ENCODE measurements around the gene ATP12A. TPM values are rescaled to one million over a fixed set of nuclear protein-coding genes. Genes with fewer than 3 reads are reported as not detected.

The ATP12A gene
- not detected for polyA plus RNA-seq (2012; ENCODE audit: insufficient read length, low read depth)

DNA sequence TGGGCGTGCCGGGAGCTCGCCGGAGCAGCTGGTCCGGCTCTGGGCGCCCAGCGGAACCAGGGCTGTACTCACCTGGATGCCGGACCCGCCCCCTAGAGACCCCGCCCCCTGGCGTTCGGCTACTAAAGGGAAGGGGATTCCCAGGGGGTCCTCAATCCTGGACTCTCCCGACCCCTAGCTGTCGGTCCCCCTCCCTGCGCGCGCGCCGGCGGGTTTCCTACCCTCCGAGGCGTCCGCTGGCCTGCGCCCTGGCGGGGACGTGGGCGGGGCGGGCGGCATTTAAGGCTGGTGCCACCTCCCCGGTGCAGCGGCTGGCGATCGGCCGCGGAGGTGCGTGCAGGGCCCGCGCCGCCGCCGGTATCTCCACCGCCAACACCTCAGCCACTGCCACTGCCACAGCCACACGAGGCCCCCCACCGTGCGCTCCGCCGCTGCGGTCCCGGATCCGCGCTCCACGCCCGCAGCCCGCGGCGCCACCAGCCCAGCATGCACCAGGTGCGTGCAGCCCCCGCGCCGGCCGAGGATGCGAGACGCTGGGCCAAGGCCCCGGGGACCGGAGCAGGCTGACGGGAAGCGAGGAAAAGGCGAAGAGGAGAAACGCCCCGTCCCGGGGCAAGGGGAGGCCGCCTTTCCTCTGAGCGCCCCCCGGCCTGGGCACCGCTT is at the start of gene ATP12A:
ATP12A (plus strand) TSS at position 151 of the 663 bp plus-strand sequence; CDS start at position 487, 336 bp downstream.
- TF ChIP-seq, protein P1, sequence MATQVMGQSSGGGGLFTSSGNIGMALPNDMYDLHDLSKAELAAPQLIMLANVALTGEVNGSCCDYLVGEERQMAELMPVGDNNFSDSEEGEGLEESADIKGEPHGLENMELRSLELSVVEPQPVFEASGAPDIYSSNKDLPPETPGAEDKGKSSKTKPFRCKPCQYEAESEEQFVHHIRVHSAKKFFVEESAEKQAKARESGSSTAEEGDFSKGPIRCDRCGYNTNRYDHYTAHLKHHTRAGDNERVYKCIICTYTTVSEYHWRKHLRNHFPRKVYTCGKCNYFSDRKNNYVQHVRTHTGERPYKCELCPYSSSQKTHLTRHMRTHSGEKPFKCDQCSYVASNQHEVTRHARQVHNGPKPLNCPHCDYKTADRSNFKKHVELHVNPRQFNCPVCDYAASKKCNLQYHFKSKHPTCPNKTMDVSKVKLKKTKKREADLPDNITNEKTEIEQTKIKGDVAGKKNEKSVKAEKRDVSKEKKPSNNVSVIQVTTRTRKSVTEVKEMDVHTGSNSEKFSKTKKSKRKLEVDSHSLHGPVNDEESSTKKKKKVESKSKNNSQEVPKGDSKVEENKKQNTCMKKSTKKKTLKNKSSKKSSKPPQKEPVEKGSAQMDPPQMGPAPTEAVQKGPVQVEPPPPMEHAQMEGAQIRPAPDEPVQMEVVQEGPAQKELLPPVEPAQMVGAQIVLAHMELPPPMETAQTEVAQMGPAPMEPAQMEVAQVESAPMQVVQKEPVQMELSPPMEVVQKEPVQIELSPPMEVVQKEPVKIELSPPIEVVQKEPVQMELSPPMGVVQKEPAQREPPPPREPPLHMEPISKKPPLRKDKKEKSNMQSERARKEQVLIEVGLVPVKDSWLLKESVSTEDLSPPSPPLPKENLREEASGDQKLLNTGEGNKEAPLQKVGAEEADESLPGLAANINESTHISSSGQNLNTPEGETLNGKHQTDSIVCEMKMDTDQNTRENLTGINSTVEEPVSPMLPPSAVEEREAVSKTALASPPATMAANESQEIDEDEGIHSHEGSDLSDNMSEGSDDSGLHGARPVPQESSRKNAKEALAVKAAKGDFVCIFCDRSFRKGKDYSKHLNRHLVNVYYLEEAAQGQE (IDR thresholded peaks at IDR 0.05; ENCODE audit: insufficient read depth in 1 of 2, low read depth in 2 of 2, low read length in 2 of 2) = no peak
- no peak for TF ChIP-seq TAF1 (IDR thresholded peaks at IDR 0.05; ENCODE audit: borderline replicate concordance, insufficient read depth, low read length)
- no peak for TF ChIP-seq POLR2AphosphoS5 (IDR thresholded peaks at IDR 0.05; ENCODE audit: low read depth, low read length)
- TF ChIP-seq SIN3A (IDR thresholded peaks at IDR 0.05; ENCODE audit: borderline replicate concordance, insufficient read depth, low read length) = no peak
- no peak for TF ChIP-seq FOXP2 (optimal IDR thresholded peaks at IDR 0.05; ENCODE audit: borderline replicate concordance, extremely low read depth, extremely low read length, insufficient read depth)

DNA sequence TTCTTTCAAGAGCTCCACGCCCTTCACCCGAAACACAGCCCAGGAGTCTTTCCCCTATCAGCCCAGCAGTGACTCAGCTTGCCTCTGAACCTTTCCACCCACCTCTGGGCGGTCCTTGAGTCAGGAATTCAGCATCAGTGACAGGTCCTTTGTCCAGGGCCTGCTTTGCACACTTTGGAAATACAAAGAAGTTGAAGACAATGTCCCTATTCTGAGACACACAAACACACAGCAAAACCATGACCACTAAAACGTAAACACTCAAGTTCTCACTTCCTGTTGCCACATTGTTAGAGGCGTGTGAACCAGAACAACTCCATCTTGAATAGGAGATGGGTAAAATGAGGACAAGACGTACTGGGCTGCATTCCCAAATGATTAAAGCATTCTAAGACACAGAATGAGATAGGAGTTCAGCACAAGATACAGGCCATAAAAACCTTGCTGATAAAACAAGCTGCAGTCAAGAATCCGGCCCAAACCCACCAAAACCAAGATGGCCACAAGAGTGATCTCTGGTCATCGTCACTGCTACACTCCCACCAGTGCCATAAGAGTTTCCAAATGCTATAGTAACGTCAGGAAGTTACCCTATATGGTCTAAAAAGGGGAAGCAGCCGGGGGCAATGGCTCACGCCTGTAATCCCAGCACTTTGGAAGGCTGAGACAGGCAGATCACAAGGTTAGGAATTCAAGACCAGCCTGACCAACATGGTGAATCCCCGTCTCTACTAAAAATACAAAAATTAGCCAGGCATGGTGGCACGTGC is 49.2 kb upstream of the ATP12A start:
- TF ChIP-seq SIN3A (IDR thresholded peaks at IDR 0.05; ENCODE audit: borderline replicate concordance, insufficient read depth, low read length) (no peak), FOXP2 (optimal IDR thresholded peaks at IDR 0.05; ENCODE audit: borderline replicate concordance, extremely low read depth, extremely low read length, insufficient read depth) (no peak), TAF1 (IDR thresholded peaks at IDR 0.05; ENCODE audit: borderline replicate concordance, insufficient read depth, low read length) (no peak), POLR2AphosphoS5 (IDR thresholded peaks at IDR 0.05; ENCODE audit: low read depth, low read length) (no peak)
- TF ChIP-seq, protein P1 (IDR thresholded peaks at IDR 0.05; ENCODE audit: insufficient read depth in 1 of 2, low read depth in 2 of 2, low read length in 2 of 2) = no peak

DNA sequence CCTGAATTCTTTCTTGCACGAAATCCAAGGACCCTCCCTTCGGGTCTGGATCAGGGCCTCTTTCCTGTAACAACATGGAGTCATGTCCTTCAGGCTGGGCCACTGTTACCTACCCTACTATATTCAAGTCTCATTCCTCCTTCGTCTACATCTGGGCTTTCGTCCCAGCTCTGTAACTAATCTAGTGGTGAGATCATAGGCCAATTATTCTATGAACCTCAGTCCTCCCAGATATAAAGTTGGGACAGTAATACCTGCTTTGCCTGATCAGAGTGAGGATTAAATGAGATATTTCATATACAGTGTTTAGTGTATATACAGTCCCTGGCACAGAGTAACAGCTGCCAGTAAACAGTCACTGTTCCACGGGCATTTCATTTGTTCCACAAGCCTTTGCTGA is 48.3 kb upstream of the ATP12A start:
- TF ChIP-seq, protein P1 (IDR thresholded peaks at IDR 0.05; ENCODE audit: insufficient read depth in 1 of 2, low read depth in 2 of 2, low read length in 2 of 2) = no peak
- TF ChIP-seq FOXP2 (optimal IDR thresholded peaks at IDR 0.05; ENCODE audit: borderline replicate concordance, extremely low read depth, extremely low read length, insufficient read depth) = no peak

DNA sequence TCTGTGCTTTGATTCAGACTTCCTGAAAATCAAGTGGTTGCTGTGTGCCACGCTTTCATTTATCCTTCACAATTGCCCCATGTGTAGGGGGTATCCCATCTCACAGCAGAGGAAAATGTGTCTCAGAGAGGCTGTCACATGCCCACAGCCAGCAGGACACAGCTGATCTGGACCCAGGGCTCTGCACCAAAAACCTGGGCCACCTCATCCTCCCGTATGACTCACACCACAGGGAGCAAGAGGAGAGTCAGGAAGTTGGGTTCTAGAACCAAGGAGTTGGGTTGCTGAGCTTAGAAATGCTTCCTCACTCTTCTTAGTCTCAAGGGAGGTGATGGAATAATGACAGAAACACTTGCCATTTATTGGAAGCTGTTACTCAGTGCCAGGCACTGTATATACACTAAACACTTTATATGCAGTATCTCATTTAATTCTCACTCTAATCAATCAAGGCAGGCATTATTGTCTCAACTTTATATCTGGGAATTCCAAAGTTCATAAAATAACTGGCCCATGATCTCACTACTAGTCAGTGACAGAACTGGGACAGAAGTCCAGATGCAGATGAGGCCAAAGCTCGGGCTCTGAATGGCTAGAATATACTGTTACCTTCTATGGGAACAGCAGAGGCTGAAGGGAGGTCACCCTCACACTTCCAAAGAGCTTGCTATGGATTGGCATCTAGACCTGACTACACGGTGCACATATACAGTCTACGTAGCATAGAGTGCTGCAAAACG is 47.7 kb upstream of the ATP12A start:
- no peak for TF ChIP-seq TAF1 (IDR thresholded peaks at IDR 0.05; ENCODE audit: borderline replicate concordance, insufficient read depth, low read length)
- no peak for TF ChIP-seq POLR2AphosphoS5 (IDR thresholded peaks at IDR 0.05; ENCODE audit: low read depth, low read length)
- TF ChIP-seq FOXP2 (optimal IDR thresholded peaks at IDR 0.05; ENCODE audit: borderline replicate concordance, extremely low read depth, extremely low read length, insufficient read depth) = no peak
- TF ChIP-seq, protein P1 (IDR thresholded peaks at IDR 0.05; ENCODE audit: insufficient read depth in 1 of 2, low read depth in 2 of 2, low read length in 2 of 2) = no peak
- TF ChIP-seq SIN3A (IDR thresholded peaks at IDR 0.05; ENCODE audit: borderline replicate concordance, insufficient read depth, low read length) = no peak

Data from PFSK-1 (cell line).